ENCODE results near the gene LTB4R2. TPM values are rescaled to one million over a fixed set of nuclear protein-coding genes. Genes with fewer than 3 reads are reported as not detected.
A peak's percentile ranks its signal among the peaks of the same experiment; 100 is the strongest.

LTB4R2 gene
- total and polyA plus RNA-seq, 3 experiments from 2014 or later: 2.6 to 8.7 (median 8.3) TPM

- H3K36me3 ChIP-seq (ENCODE audit: insufficient read depth, low read length): peaks cover 19% of the 10 kb centered on the region
- H3K27me3 Mint-ChIP-seq: peaks cover 0 to 5% of the 10 kb centered on the region in 2 donors
- peak within 1 kb of the TSS; percentile 96 to 99 (median 98) for H3K27ac Mint-ChIP-seq
- H3K27ac ChIP-seq (ENCODE audit: low read depth, low read length): peak within 1 kb of the TSS; percentile 86
- peak within 1 kb of the TSS; percentile 63 for H3K4me3 ChIP-seq (ENCODE audit: low read length)
- H3K4me3 Mint-ChIP-seq: peak within 1 kb of the TSS; percentile 88 to 93 (median 92)
- peak; percentile 87 to 98 (median 96) for DNase-seq
- ChIA-PET CTCF (interaction anchor here (0.7 to 5.4 kb wide), 20 partner anchors 9 to 160 kb away, joined by 3 to 94 read pairs (median 6); partner anchors contain the start of genes CHMP4A, CIDEB, DHRS1 and EMC9), POLR2A (interaction anchor here (0.5 to 2.8 kb wide), 15 partner anchors 9 to 264 kb away, joined by 3 to 28 read pairs (median 4); partner anchors contain the start of genes CBLN3, CHMP4A, DCAF11 and KHNYN)
- peaks cover 7 to 39% (median 9%) of the 10 kb centered on the region in 3 donors for H3K36me3 Mint-ChIP-seq
- H3K4me1 Mint-ChIP-seq: peaks cover 37 to 44% (median 41%) of the 10 kb centered on the region in 3 donors
- H3K9me3 ChIP-seq (ENCODE audit: low read length): no peaks in the 10 kb centered on the region
- no peaks in the 10 kb centered on the region for H3K9me3 Mint-ChIP-seq
- no peaks in the 10 kb centered on the region for H3K27me3 ChIP-seq (ENCODE audit: insufficient read depth, low read length, poor library complexity, severe bottlenecking)
- peaks cover 30% of the 10 kb centered on the region for H3K4me1 ChIP-seq (ENCODE audit: insufficient read depth, low read length)
Observed at GRCh38 chr14:24271134-24271833, 38.7 kb upstream of the LTB4R2 start, which contains the start of gene RABGGTA. TSS of gene RABGGTA (minus strand) at chr14:24271597. CDS start at chr14:24271115, 482 bp downstream.

- Histone ChIP-seq H3K9me3 (ENCODE audit: low read length) (no peaks in the 10 kb centered on the region), H3K4me3 (ENCODE audit: low read length) (peak overlapping the region; percentile 26), H3K4me1 (ENCODE audit: insufficient read depth, low read length) (peaks cover 30% of the 10 kb centered on the region), H3K36me3 (ENCODE audit: insufficient read depth, low read length) (peaks cover 18% of the 10 kb centered on the region), H3K27ac (ENCODE audit: low read depth, low read length) (peak overlapping the region; percentile 86), H3K27me3 (ENCODE audit: insufficient read depth, low read length, poor library complexity, severe bottlenecking) (no peaks in the 10 kb centered on the region)
- Mint-ChIP-seq H3K9me3 (no peaks in the 10 kb centered on the region), H3K27me3 (peaks cover 0 to 5% of the 10 kb centered on the region in 2 donors), H3K27ac (peak overlapping the region; percentile 92 to 99 (median 97)), H3K36me3 (peaks cover 6 to 33% (median 6%) of the 10 kb centered on the region in 3 donors), H3K4me3 (peak overlapping the region; percentile 78 to 93 (median 92)), H3K4me1 (peaks cover 37 to 44% (median 41%) of the 10 kb centered on the region in 3 donors)
- ChIA-PET CTCF (interaction anchor here (1.0 to 5.4 kb wide), 13 partner anchors 8 to 159 kb away, joined by 3 to 94 read pairs (median 10); partner anchors contain the start of genes CHMP4A, CIDEB, EMC9 and KHNYN), POLR2A (interaction anchor here (0.9 to 2.8 kb wide), 13 partner anchors 9 to 265 kb away, joined by 3 to 28 read pairs (median 6); partner anchors contain the start of genes CBLN3, CHMP4A, DCAF11 and KHNYN)
- no peak for DNase-seq
Observed at GRCh38 chr14:24271834-24272263, 38.1 kb upstream of the LTB4R2 start.

DNA sequence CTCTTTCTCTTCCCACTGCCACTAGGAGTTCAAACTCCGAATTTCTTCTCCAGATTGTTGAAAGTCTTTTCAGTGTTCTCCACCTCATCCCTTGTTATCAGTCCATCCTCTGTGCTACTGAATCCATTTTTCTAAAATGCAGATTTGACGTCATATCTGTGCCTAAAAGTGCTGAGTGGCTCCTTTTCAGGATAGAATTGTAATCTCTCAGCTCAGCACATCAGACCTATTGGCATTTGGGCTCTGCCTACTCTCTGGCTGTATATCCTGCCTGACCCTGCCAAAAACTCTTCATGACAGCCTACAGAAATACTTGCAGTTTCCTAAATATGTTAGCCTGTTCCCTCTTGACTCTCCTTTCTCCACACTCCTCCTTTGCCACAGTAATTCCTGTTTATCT is 37.5 kb upstream of the LTB4R2 start:
- H3K27ac Mint-ChIP-seq: peak overlapping the region; percentile 92 to 99 (median 97)
- ChIA-PET POLR2A (interaction anchor here (0.9 to 2.8 kb wide), 5 partner anchors 30 to 164 kb away, joined by 3 to 28 read pairs (median 6); partner anchors contain the start of genes CBLN3, KHNYN, MDP1 and TINF2), CTCF (interaction anchor here (1.1 to 5.4 kb wide), 9 partner anchors 14 to 159 kb away, joined by 3 to 94 read pairs (median 19); partner anchors contain the start of genes CHMP4A, CIDEB, KHNYN and LTB4R)
- peaks cover 35 to 48% (median 40%) of the 10 kb centered on the region in 3 donors for H3K4me1 Mint-ChIP-seq
- no peak for DNase-seq
- H3K27me3 Mint-ChIP-seq: peaks cover 0 to 5% of the 10 kb centered on the region in 2 donors
- H3K4me3 ChIP-seq (ENCODE audit: low read length): peak overlapping the region; percentile 26
- H3K27me3 ChIP-seq (ENCODE audit: insufficient read depth, low read length, poor library complexity, severe bottlenecking): no peaks in the 10 kb centered on the region
- H3K36me3 ChIP-seq (ENCODE audit: insufficient read depth, low read length): peaks cover 12% of the 10 kb centered on the region
- H3K4me3 Mint-ChIP-seq: peak overlapping the region; percentile 36 to 92 (median 42)
- H3K9me3 Mint-ChIP-seq: no peaks in the 10 kb centered on the region
- H3K27ac ChIP-seq (ENCODE audit: low read depth, low read length): peak overlapping the region; percentile 86
- H3K4me1 ChIP-seq (ENCODE audit: insufficient read depth, low read length): peaks cover 30% of the 10 kb centered on the region
- no peaks in the 10 kb centered on the region for H3K9me3 ChIP-seq (ENCODE audit: low read length)
- H3K36me3 Mint-ChIP-seq: peaks cover under 1 to 27% (median 2%) of the 10 kb centered on the region in 3 donors

- H3K9me3 Mint-ChIP-seq: no peaks in the 10 kb centered on the region
- peak in 1 of 5 donors; percentile 7 for DNase-seq
Observed at GRCh38 chr14:24273422-24273998, 36.4 kb upstream of the LTB4R2 start.

GRCh38 chr14:24274101-24274543 is 35.8 kb upstream of the LTB4R2 start:
- Histone ChIP-seq H3K27me3 (ENCODE audit: insufficient read depth, low read length, poor library complexity, severe bottlenecking) (no peaks in the 10 kb centered on the region), H3K9me3 (ENCODE audit: low read length) (no peaks in the 10 kb centered on the region), H3K27ac (ENCODE audit: low read depth, low read length) (no peak overlapping the region), H3K4me3 (ENCODE audit: low read length) (no peak overlapping the region), H3K4me1 (ENCODE audit: insufficient read depth, low read length) (peaks cover 37% of the 10 kb centered on the region), H3K36me3 (ENCODE audit: insufficient read depth, low read length) (peaks cover 7% of the 10 kb centered on the region)
- H3K4me1 Mint-ChIP-seq: peaks cover 42 to 58% (median 50%) of the 10 kb centered on the region in 3 donors
- peak in 3 of 5 donors; percentile 19 to 49 (median 37) for DNase-seq
- peak overlapping the region; percentile 18 to 96 (median 70) for H3K27ac Mint-ChIP-seq
- H3K27me3 Mint-ChIP-seq: peaks cover 0 to 5% of the 10 kb centered on the region in 2 donors
- ChIA-PET POLR2A (interaction anchor here (0.5 to 0.6 kb wide), 2 partner anchors 28 to 129 kb away, joined by 3 to 10 read pairs; no protein-coding TSS in a partner anchor), CTCF (interaction anchor here (1.0 to 1.7 kb wide), 2 partner anchors 34 to 59 kb away, joined by 3 to 4 read pairs; partner anchors contain the start of gene CIDEB)
- peak overlapping the region in 2 of 7 donors; percentile 8 to 19 for H3K4me3 Mint-ChIP-seq
- peaks cover 0 to 14% (median 2%) of the 10 kb centered on the region in 3 donors for H3K36me3 Mint-ChIP-seq
- no peaks in the 10 kb centered on the region for H3K9me3 Mint-ChIP-seq

More at GRCh38 chr14:24273422-24273998, 36.4 kb upstream of the LTB4R2 start:
- Histone ChIP-seq H3K4me3 (ENCODE audit: low read length) (no peak overlapping the region), H3K9me3 (ENCODE audit: low read length) (no peaks in the 10 kb centered on the region), H3K27me3 (ENCODE audit: insufficient read depth, low read length, poor library complexity, severe bottlenecking) (no peaks in the 10 kb centered on the region), H3K27ac (ENCODE audit: low read depth, low read length) (no peak overlapping the region), H3K4me1 (ENCODE audit: insufficient read depth, low read length) (peaks cover 31% of the 10 kb centered on the region), H3K36me3 (ENCODE audit: insufficient read depth, low read length) (peaks cover 9% of the 10 kb centered on the region)
- H3K4me3 Mint-ChIP-seq: no peak overlapping the region
- peaks cover 38 to 52% (median 44%) of the 10 kb centered on the region in 3 donors for H3K4me1 Mint-ChIP-seq
- peaks cover 0 to 5% of the 10 kb centered on the region in 2 donors for H3K27me3 Mint-ChIP-seq
- POLR2A ChIA-PET: interaction anchor here (0.5 to 0.7 kb wide), 3 partner anchors 27 to 129 kb away, joined by 3 to 10 read pairs (median 3); partner anchors contain the start of gene NYNRIN
- H3K27ac Mint-ChIP-seq: peak overlapping the region in 7 of 8 donors; percentile 23 to 99 (median 77)
- CTCF ChIA-PET: interaction anchor here (1.0 to 1.7 kb wide), 2 partner anchors 34 to 60 kb away, joined by 3 to 4 read pairs; partner anchors contain the start of gene CIDEB
- peaks cover 0 to 20% (median 2%) of the 10 kb centered on the region in 3 donors for H3K36me3 Mint-ChIP-seq

- Histone ChIP-seq H3K4me1 (ENCODE audit: insufficient read depth, low read length) (peaks cover 37% of the 10 kb centered on the region), H3K27ac (ENCODE audit: low read depth, low read length) (no peak overlapping the region), H3K9me3 (ENCODE audit: low read length) (no peaks in the 10 kb centered on the region), H3K36me3 (ENCODE audit: insufficient read depth, low read length) (no peaks in the 10 kb centered on the region), H3K4me3 (ENCODE audit: low read length) (no peak overlapping the region), H3K27me3 (ENCODE audit: insufficient read depth, low read length, poor library complexity, severe bottlenecking) (no peaks in the 10 kb centered on the region)
- CTCF ChIA-PET: interaction anchor here (1.5 kb wide), 1 partner anchor 35 kb away, joined by 3 read pairs; the partner anchor contains the start of gene TINF2
- H3K9me3 Mint-ChIP-seq: no peaks in the 10 kb centered on the region
- H3K4me3 Mint-ChIP-seq: no peak overlapping the region
- H3K27ac Mint-ChIP-seq: peak overlapping the region in 5 of 8 donors; percentile 30 to 88 (median 81)
- DNase-seq: peak in 1 of 5 donors; percentile 2
- peaks cover 34 to 50% (median 42%) of the 10 kb centered on the region in 3 donors for H3K4me1 Mint-ChIP-seq
- peaks cover 0 to 2% (median 0%) of the 10 kb centered on the region in 3 donors for H3K36me3 Mint-ChIP-seq
- peaks cover 0 to 4% of the 10 kb centered on the region in 2 donors for H3K27me3 Mint-ChIP-seq
- POLR2A ChIA-PET: no interaction called here
Observed at GRCh38 chr14:24277071-24277470, 32.9 kb upstream of the LTB4R2 start.
